HuH-7 (cell line): ENCODE results near the gene TASOR2.

Experiments used
- DNase-seq: peaks from one replicate; pipeline ENCODE4 v3.0.0; 2011; ENCODE audit warnings: low spot score

The TASOR2 gene

GRCh38 chr10:5684318-5684970, at the start of gene TASOR2:
Gene TASOR2 (plus strand): TSS chr10:5684838. CDS start chr10:5720643, 35,805 bp downstream.
- DNase-seq: peak; percentile 96

DNA sequence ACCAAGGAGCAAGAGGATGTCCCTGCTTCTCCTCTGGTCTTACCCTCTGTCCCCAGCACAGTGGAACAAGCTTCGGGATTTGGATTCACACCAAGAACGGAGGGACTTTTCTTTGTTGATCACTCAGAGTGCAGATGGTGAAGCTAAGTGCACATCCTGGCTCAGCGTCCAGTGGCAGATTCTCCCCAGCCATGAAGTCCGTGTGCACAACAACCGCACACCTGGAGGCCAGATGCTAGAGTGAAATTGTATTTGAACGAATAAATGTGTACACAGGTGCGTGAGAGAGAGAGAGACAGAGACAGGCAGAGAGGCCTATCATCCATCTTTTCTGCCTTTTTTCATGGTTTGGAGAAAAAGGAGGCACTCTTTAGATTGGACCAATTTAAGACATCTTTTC, 49.7 kb upstream of the TASOR2 start:
- DNase-seq: no peak

GRCh38 chr10:5638494-5638893, 46.1 kb upstream of the TASOR2 start:
- no peak for DNase-seq

GRCh38 chr10:5639066-5639465, 45.6 kb upstream of the TASOR2 start:
- no peak for DNase-seq

DNA sequence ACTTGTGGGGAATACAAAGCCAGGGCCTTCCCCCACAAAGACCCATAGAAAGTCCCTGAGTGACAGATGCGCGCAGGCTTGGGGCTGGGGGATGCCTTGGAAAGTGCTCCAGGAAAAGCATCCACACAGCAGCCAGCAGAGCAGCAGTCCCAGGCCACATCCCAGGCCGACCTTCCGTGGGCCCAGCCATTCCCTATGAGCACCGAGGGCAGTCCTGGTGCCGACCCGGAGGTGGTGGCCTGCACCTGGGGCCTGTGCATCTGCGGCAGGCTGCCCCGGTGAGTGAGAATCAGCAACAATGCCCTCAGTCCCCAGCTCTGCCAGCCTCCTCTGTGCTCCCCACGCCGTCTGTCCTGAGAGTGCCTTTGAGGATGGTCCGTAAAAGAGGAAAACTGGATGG, 44.6 kb upstream of the TASOR2 start:
- no peak for DNase-seq

- DNase-seq: no peak
Observed at GRCh38 chr10:5640501-5640900, 44.1 kb upstream of the TASOR2 start.

GRCh38 chr10:5641501-5641900, 43.1 kb upstream of the TASOR2 start:
- DNase-seq: no peak

GRCh38 chr10:5643346-5644067, 41.1 kb upstream of the TASOR2 start:
- DNase-seq: no peak

DNA sequence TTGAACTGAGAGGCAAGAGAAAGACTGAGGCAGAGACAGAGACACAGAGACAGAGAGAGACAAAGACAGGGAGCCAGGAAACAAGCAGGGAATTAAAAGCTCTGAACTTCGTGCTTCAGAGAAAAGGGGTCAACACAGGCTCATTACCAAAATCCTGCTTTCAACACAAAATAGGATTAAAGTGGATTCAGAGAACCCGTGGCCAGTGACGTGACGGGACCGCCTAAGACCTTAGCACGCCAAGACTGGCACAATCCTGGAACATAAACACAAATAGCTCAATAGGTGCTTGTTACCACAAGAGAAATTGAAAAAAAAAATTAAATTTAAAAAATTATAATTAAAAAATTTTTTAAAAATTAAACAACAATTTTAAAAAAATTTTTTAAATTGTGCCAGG, 39.7 kb upstream of the TASOR2 start:
- DNase-seq: no peak

DNA sequence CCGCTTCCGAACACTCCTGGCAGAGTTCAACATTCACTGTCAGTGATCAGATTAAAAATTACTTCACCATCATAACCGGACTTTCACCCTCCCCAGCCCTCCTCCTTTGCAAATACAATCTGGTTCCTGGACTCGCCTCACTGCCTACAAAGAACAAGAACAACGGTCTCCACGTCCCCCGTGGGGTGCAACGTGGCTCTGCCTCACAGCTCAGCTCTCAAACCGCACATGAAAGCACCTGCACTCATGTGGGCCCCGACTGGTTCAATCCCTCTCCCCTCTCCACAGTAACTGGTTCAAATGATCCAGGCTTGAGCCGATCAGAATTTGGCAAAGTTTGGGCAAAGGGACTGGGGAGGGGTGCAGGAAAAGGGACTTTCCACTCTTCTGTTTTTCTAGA, 39.3 kb upstream of the TASOR2 start:
- DNase-seq: peak; percentile 62

GRCh38 chr10:5645944-5646617, 38.6 kb upstream of the TASOR2 start:
- no peak for DNase-seq

DNA sequence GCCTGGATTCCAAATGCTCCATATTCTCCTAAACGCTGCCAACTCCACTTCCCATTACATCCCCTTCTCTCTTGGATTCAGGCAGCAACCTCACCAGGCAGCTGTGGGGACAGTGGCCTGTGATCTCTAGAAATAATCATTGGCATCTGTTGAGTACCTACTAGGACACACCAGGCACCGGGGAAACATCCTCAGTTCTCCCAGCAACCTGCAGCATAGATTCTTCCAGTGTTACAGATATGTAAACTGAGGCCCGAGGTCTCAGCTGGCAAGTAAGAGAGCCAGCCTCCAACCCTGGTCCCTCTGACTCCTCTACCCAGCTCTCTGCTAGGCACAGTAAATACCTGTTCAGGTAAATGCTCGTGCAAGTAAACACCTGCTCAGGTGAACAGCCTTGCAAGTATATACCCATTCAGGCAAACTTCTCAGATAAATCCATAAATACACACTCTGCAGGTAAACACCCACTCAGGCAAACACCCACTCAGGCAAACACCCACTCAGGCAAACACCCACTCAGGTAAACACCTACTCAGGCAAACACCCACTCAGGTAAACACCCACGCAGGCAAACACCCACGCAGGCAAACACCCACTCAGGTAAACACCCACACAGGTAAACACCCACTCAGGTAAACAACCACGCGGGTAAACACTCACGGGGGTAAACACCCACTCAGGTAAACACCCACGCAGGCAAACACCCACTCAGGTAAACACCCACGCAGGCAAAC, 37.0 kb upstream of the TASOR2 start:
- no peak for DNase-seq

GRCh38 chr10:5648494-5649457, 35.9 kb upstream of the TASOR2 start:
- no peak for DNase-seq

- DNase-seq: no peak
Observed at GRCh38 chr10:5649746-5650145, 34.9 kb upstream of the TASOR2 start.

GRCh38 chr10:5650664-5651387, 33.8 kb upstream of the TASOR2 start:
- DNase-seq: no peak

DNA sequence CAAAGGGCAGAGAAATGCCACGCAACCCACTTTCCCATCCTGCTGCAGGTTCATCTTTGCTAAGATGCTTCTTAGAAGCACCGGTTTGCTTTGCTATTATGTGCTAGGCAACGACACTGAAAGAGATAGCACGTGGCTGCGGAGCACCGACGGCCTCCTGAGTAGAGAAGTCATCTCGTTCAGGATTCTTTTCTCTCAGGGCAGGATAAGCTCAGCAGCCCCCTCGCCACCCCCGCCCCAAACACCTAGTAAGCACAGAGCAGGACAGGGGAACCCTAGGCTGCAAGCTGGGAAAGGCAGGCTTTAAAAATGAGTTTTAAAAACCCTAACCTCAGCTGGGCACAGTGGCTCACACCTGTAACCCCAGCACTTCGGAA, 33.3 kb upstream of the TASOR2 start:
- DNase-seq: no peak

GRCh38 chr10:5652746-5653145, 31.9 kb upstream of the TASOR2 start:
- DNase-seq: no peak

- DNase-seq: no peak
Observed at GRCh38 chr10:5654218-5654755, 30.4 kb upstream of the TASOR2 start.

DNA sequence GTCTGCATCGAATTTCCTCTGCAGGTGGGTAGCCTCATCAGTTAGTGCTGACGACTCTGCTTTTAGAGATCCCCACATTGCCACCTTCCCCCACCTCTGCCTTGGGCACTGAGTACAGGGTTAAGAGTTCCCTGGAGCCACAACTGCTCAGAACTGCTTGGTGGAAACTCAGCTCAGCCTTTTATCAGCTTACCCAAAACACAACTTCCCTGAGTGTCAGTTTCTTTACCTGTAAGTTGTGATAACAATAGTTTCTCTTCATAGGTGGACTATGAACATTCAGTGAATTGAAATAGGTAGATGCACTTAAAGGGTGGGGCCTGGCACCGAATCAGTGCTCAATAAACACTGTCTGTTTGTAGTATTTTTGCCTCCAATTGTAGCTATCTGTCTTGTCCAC, 29.5 kb upstream of the TASOR2 start:
- no peak for DNase-seq
